Karpas-422 (cell line): Measurements from ENCODE around the gene C1GALT1C1L. TPM values are rescaled to one million over a fixed set of nuclear protein-coding genes. Genes with fewer than 3 reads are reported as not detected.
"Not testable (repeated sequence)": the region's sequence is repeated elsewhere in the genome, so short reads cannot be mapped to it uniquely, and the experiment has no call there.

Experiments
- DNase-seq: peaks from one replicate; pipeline ENCODE4 v3.0.0-alpha.2; 2015
- H2AFZ ChIP-seq: fragments of 200-600 bp; sonication (generic); 2 replicates; pipeline ENCODE4 v1.6.1; 2014; ENCODE audit warnings: antibody characterized with exemption, low read length, mixed read lengths
- H3K27ac ChIP-seq: fragments of 200-600 bp; sonication (generic); 2 replicates; pipeline ENCODE4 v1.5.1; 2014; ENCODE audit warnings: mild to moderate bottlenecking, low read length, moderate library complexity
- H3K27me3 ChIP-seq: fragments of 200-600 bp; sonication (generic); 2 replicates; pipeline ENCODE4 v1.6.1; 2014; ENCODE audit warnings: low read length, mixed read lengths
- H3K36me3 ChIP-seq: fragments of 200-600 bp; sonication (generic); 2 replicates; pipeline ENCODE4 v1.6.1; 2014; ENCODE audit warnings: low read length, mixed read lengths; ENCODE audit not compliant: insufficient read depth
- H3K4me1 ChIP-seq: fragments of 200-600 bp; sonication (generic); 2 replicates; pipeline ENCODE4 v1.6.1; 2014; ENCODE audit warnings: mild to moderate bottlenecking, low read length, mixed read lengths
- H3K4me2 ChIP-seq: fragments of 200-600 bp; sonication (generic); 2 replicates; pipeline ENCODE4 v1.6.1; 2014; ENCODE audit warnings: low read length, low read depth, mild to moderate bottlenecking; ENCODE audit not compliant: poor library complexity, severe bottlenecking
- H3K4me3 ChIP-seq: fragments of 200-600 bp; sonication (generic); 2 replicates; pipeline ENCODE4 v1.5.1; 2014; ENCODE audit warnings: mild to moderate bottlenecking, antibody characterized with exemption, low read length, mixed read lengths
- H3K79me2 ChIP-seq: fragments of 200-600 bp; sonication (generic); 2 replicates; pipeline ENCODE4 v1.6.1; 2014; ENCODE audit warnings: mild to moderate bottlenecking, low read length, mixed read lengths
- H3K9ac ChIP-seq: fragments of 200-600 bp; sonication (generic); 2 replicates; pipeline ENCODE4 v1.6.0; 2014; ENCODE audit warnings: low read length
- H3K9me2 ChIP-seq: fragments of 200-600 bp; sonication (generic), shearing (Covaris generic); replicated peaks from 2 replicates; pipeline ENCODE4 v1.6.0; 2014; ENCODE audit warnings: mild to moderate bottlenecking, low read length, moderate library complexity; ENCODE audit not compliant: insufficient read depth
- H3K9me3 ChIP-seq: fragments of 300-700, 200-600 bp; sonication (generic); 2 replicates; pipeline ENCODE4 v1.6.1; 2014; ENCODE audit warnings: low read length, mixed read lengths
- H4K20me1 ChIP-seq: fragments of 200-600 bp; sonication (generic); 2 replicates; pipeline ENCODE4 v1.6.1; 2014; ENCODE audit warnings: mild to moderate bottlenecking, antibody characterized with exemption, low read length, low read depth; ENCODE audit not compliant: insufficient read depth
- total RNA-seq: library from RNA; depleted of rRNA; stranded (reverse); fragments of >200 nt; shearing (Covaris generic); gene quantifications from 2 replicates; pipeline ENCODE4 v1.2.3, GENCODE V29; 2014; ENCODE audit warnings: low replicate concordance

C1GALT1C1L gene
- total RNA-seq, 1 experiment from 2014 or later: not detected

DNA sequence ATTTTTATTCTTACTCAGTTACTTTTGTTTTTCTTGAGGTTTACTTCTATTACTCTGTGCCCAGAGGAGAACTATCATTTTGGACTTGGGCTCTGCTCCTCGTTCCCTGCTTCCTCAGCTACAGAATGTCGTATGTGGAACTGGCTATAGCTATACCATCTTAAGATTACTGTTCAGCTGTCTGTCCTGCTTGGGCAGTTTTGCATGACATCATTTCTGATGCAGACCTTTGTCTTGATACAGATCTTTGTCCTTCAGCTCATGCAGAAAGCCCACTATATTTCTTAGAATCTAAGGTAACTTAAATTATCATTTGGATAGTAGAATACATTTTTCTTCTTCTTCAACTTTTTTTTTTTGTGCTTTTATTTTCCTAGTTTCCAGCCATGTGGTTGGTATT lies 13.8 kb upstream of the C1GALT1C1L start:
- Histone ChIP-seq H3K79me2 (no peaks in the 10 kb centered on the region), H4K20me1 (no peaks in the 10 kb centered on the region), H3K9me3 (no peaks in the 10 kb centered on the region)

DNA sequence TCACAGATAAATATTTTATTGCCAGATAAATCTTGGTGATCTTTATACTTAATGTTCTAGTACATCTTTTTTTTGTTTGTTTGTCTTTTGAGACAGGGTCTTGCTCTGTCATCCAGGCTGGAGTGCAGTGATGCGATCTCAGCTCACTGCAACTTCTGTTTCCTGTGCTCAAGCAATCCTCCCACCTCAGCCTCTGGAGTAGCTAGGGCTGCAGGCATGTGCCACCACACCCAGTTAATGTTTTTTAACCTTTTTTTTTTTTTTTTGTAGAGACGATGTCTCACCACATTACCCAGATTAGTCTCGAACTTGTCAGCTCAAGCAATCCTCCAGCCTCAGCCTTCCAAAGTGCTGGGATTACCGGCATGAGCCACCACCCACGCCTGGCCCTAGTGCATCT lies 9.1 kb upstream of the C1GALT1C1L start:
- no peak overlapping the region for H3K9ac ChIP-seq
- H3K4me3 ChIP-seq: no peak overlapping the region
- no peaks in the 10 kb centered on the region for H3K9me3 ChIP-seq
- H2AFZ ChIP-seq: no peak overlapping the region
- H3K27me3 ChIP-seq: no peaks in the 10 kb centered on the region
- H3K9me2 ChIP-seq: no peaks in the 10 kb centered on the region
- H3K4me1 ChIP-seq: no peaks in the 10 kb centered on the region
- no peak overlapping the region for H3K27ac ChIP-seq
- no peak overlapping the region for H3K4me2 ChIP-seq
- no peaks in the 10 kb centered on the region for H4K20me1 ChIP-seq
- no peak for DNase-seq
- H3K79me2 ChIP-seq: no peaks in the 10 kb centered on the region
- no peaks in the 10 kb centered on the region for H3K36me3 ChIP-seq

More for the DNA sequence above, 13.8 kb upstream of the C1GALT1C1L start:
- Histone ChIP-seq H3K4me3 (no peak overlapping the region), H3K27ac (no peak overlapping the region), H3K27me3 (no peaks in the 10 kb centered on the region), H2AFZ (no peak overlapping the region), H3K9ac (no peak overlapping the region), H3K4me1 (no peaks in the 10 kb centered on the region), H3K4me2 (no peak overlapping the region), H3K36me3 (no peaks in the 10 kb centered on the region), H3K9me2 (no peaks in the 10 kb centered on the region)
- DNase-seq: no peak

- not testable (repeated sequence) for DNase-seq, H3K4me2 ChIP-seq, H4K20me1 ChIP-seq, H3K36me3 ChIP-seq, H3K79me2 ChIP-seq, H3K9me2 ChIP-seq, H3K27me3 ChIP-seq, H3K4me1 ChIP-seq, H3K9ac ChIP-seq, H3K9me3 ChIP-seq, H2AFZ ChIP-seq, H3K4me3 ChIP-seq, H3K27ac ChIP-seq
Observed at GRCh38 chr2:43677783-43678182, 1.6 kb upstream of the C1GALT1C1L start.

- Histone ChIP-seq H3K4me3 (no peak overlapping the region), H3K9ac (no peak overlapping the region), H3K79me2 (no peaks in the 10 kb centered on the region), H3K36me3 (no peaks in the 10 kb centered on the region), H3K4me2 (no peak overlapping the region), H3K9me3 (no peaks in the 10 kb centered on the region), H3K27ac (no peak overlapping the region), H4K20me1 (no peaks in the 10 kb centered on the region), H3K9me2 (no peaks in the 10 kb centered on the region), H2AFZ (no peak overlapping the region), H3K27me3 (no peaks in the 10 kb centered on the region), H3K4me1 (no peaks in the 10 kb centered on the region)
- no peak for DNase-seq
Observed at GRCh38 chr2:43675646-43676321, 445 bp downstream of the C1GALT1C1L start.

- no peak overlapping the region for H3K4me3 ChIP-seq
- no peaks in the 10 kb centered on the region for H3K9me2 ChIP-seq
- no peak overlapping the region for H3K9ac ChIP-seq
- H3K4me1 ChIP-seq: no peaks in the 10 kb centered on the region
- no peaks in the 10 kb centered on the region for H3K9me3 ChIP-seq
- H2AFZ ChIP-seq: no peak overlapping the region
- H3K79me2 ChIP-seq: no peaks in the 10 kb centered on the region
- no peaks in the 10 kb centered on the region for H3K27me3 ChIP-seq
- no peak overlapping the region for H3K4me2 ChIP-seq
- no peaks in the 10 kb centered on the region for H4K20me1 ChIP-seq
- H3K36me3 ChIP-seq: no peaks in the 10 kb centered on the region
- DNase-seq: no peak
- H3K27ac ChIP-seq: no peak overlapping the region
Observed at GRCh38 chr2:43657241-43657640, 19.0 kb downstream of the C1GALT1C1L start.

GRCh38 chr2:43653506-43653905 lies 22.7 kb downstream of the C1GALT1C1L start:
- no peak overlapping the region for H2AFZ ChIP-seq
- H3K27me3 ChIP-seq: no peaks in the 10 kb centered on the region
- H3K9me3 ChIP-seq: no peaks in the 10 kb centered on the region
- H3K27ac ChIP-seq: no peak overlapping the region
- no peaks in the 10 kb centered on the region for H3K9me2 ChIP-seq
- no peaks in the 10 kb centered on the region for H3K4me1 ChIP-seq
- no peak overlapping the region for H3K4me3 ChIP-seq
- no peaks in the 10 kb centered on the region for H4K20me1 ChIP-seq
- H3K79me2 ChIP-seq: no peaks in the 10 kb centered on the region
- no peak for DNase-seq
- H3K36me3 ChIP-seq: no peaks in the 10 kb centered on the region
- no peak overlapping the region for H3K9ac ChIP-seq
- H3K4me2 ChIP-seq: no peak overlapping the region

DNA sequence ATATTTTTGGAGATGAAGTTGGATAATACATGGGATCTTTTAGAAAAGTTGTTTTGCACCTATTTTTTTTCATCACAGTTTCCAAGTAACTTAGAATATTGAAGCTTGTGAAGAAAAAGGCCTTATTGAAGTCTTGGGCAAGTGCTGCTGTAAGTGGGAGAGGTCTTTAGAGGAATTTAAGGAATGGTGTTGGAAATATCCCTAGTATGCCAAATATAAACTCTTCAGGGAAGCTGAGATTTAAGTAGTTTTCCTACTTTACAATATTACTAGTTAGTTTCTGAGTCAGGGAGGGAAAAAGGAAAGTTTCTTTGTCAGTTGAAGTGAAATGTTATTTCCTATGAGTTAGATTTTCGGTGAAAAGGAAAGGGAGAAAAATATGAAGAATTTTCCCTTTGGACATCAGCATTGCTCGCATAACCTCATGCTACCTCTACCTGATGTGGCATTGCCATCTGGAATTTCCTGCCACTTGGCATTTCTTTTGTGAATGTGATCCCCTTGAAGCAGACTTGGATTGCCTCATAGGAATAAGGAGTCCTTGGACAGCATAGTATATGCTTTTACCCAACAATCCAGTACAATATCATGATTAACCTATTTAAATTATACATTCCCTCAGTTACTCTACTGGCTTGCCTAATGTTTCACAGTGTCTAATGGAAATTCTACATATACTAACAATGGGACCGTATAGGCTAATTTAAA lies 27.1 kb downstream of the C1GALT1C1L start:
- H3K36me3 ChIP-seq: no peaks in the 10 kb centered on the region
- no peak overlapping the region for H3K27ac ChIP-seq
- no peaks in the 10 kb centered on the region for H4K20me1 ChIP-seq
- H3K9me3 ChIP-seq: no peaks in the 10 kb centered on the region
- DNase-seq: no peak
- no peaks in the 10 kb centered on the region for H3K9me2 ChIP-seq
- H3K4me1 ChIP-seq: no peaks in the 10 kb centered on the region
- H3K79me2 ChIP-seq: no peaks in the 10 kb centered on the region
- no peaks in the 10 kb centered on the region for H3K27me3 ChIP-seq
- no peak overlapping the region for H2AFZ ChIP-seq
- H3K4me3 ChIP-seq: no peak overlapping the region
- H3K4me2 ChIP-seq: no peak overlapping the region
- H3K9ac ChIP-seq: no peak overlapping the region

DNA sequence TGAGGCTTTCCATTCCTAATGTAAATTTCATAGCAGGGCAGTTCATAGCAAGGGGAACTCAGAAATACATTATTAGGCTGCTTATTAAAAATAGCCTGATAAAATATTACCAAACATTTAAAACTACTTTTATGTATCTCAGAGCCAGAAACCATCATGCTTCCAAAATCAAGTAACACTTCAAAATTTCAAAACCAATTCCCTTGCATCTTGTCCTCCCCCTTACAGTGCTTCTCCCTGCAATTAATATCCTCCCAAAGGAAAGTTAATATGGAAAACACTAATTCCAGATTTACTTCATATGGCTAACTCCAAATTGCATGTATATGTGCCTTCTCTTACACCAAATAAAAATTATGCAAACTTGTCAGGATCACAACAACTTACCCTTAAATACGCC lies 32.5 kb downstream of the C1GALT1C1L start:
- no peak overlapping the region for H3K9ac ChIP-seq
- no peak overlapping the region for H3K4me2 ChIP-seq
- H3K36me3 ChIP-seq: no peaks in the 10 kb centered on the region
- H3K9me2 ChIP-seq: no peaks in the 10 kb centered on the region
- no peak overlapping the region for H2AFZ ChIP-seq
- H3K27me3 ChIP-seq: no peaks in the 10 kb centered on the region
- H4K20me1 ChIP-seq: no peaks in the 10 kb centered on the region
- H3K4me3 ChIP-seq: no peak overlapping the region
- no peaks in the 10 kb centered on the region for H3K4me1 ChIP-seq
- no peak for DNase-seq
- no peaks in the 10 kb centered on the region for H3K79me2 ChIP-seq
- 0 out of 2 replicates have a peak, but pooled peaks cover 3% of the 10 kb centered on the region for H3K9me3 ChIP-seq
- H3K27ac ChIP-seq: no peak overlapping the region
